Neural cell (in vitro differentiated cells): Measurements from ENCODE around the gene ANKRD44. TPM values are rescaled to one million over a fixed set of nuclear protein-coding genes. Genes with fewer than 3 reads are reported as not detected.

Experiments used
- H2AFZ ChIP-seq: fragments of 200-600, 300-800 bp; sonication (generic), shearing (Covaris generic); 2 replicates; pipeline ENCODE4 v1.6.0; 2014; ENCODE audit warnings: low read depth, mild to moderate bottlenecking, antibody characterized with exemption, low read length, moderate library complexity
- H3F3A ChIP-seq: fragments of 200-600 bp; shearing (Covaris generic); 2 replicates; pipeline ENCODE4 v1.6.1; 2016; ENCODE audit warnings: mild to moderate bottlenecking, moderate library complexity, mixed read lengths, antibody characterized with exemption, low read length; ENCODE audit not compliant: insufficient read depth, poor library complexity, severe bottlenecking
- H3K27ac ChIP-seq: fragments of 200-600, 300-800 bp; sonication (generic), shearing (Covaris generic); 2 replicates; pipeline ENCODE4 v1.5.1; 2014; ENCODE audit warnings: mild to moderate bottlenecking, low read length, moderate library complexity
- H3K27me3 ChIP-seq: fragments of 300-800, 200-600 bp; sonication (generic), shearing (Covaris generic); 2 replicates; pipeline ENCODE4 v1.6.0; 2014; ENCODE audit warnings: mild to moderate bottlenecking, low read depth, low read length, moderate library complexity; ENCODE audit not compliant: insufficient read depth
- H3K36me3 ChIP-seq: fragments of 300-800, 200-600 bp; sonication (generic), shearing (Covaris generic); 2 replicates; pipeline ENCODE4 v1.5.1; 2014; ENCODE audit warnings: mild to moderate bottlenecking, antibody characterized with exemption, low read length, moderate library complexity; ENCODE audit not compliant: insufficient read depth
- H3K4me2 ChIP-seq: fragments of 300-800, 200-600 bp; sonication (generic), shearing (Covaris generic); 2 replicates; pipeline ENCODE4 v1.6.0; 2014; ENCODE audit warnings: mild to moderate bottlenecking, low read length
- H3K4me3 ChIP-seq: fragments of 300-800, 200-600 bp; sonication (generic), shearing (Covaris generic); 2 replicates; pipeline ENCODE4 v1.5.1; 2014; ENCODE audit warnings: mild to moderate bottlenecking, low read length, moderate library complexity
- H3K79me2 ChIP-seq: fragments of 200-600 bp; shearing (Covaris generic); replicated peaks from 2 replicates; pipeline ENCODE4 v1.6.0; 2014; ENCODE audit warnings: mild to moderate bottlenecking, low read length, moderate library complexity; ENCODE audit not compliant: insufficient read depth
- H3K9ac ChIP-seq: fragments of 300-800, 200-600 bp; sonication (generic), shearing (Covaris generic); 2 replicates; pipeline ENCODE4 v1.6.1; 2016; ENCODE audit warnings: mild to moderate bottlenecking, low read length, mixed read lengths
- H3K9me2 ChIP-seq: fragments of 200-600 bp; shearing (Covaris generic); 2 replicates; pipeline ENCODE4 v1.6.1; 2016; ENCODE audit warnings: mild to moderate bottlenecking, low read length, mixed read lengths; ENCODE audit not compliant: insufficient read depth
- H3K9me3 ChIP-seq: fragments of 200-600, 300-800 bp; sonication (generic), shearing (Covaris generic); 2 replicates; pipeline ENCODE4 v1.6.1; 2016; ENCODE audit warnings: mild to moderate bottlenecking, mixed run types, low read length, moderate library complexity, mixed read lengths
- H4K20me1 ChIP-seq: fragments of 200-600 bp; shearing (Covaris generic); 2 replicates; pipeline ENCODE4 v1.6.1; 2016; ENCODE audit warnings: mild to moderate bottlenecking, mixed run types; ENCODE audit not compliant: insufficient read depth
- CTCF ChIP-seq: fragments of 450-650 bp; IDR thresholded peaks from 2 replicates; pipeline ENCODE4 v1.5.1; 2014; ENCODE audit warnings: antibody characterized with exemption, mild to moderate bottlenecking, moderate library complexity; ENCODE audit not compliant: poor library complexity, severe bottlenecking
- EP300 ChIP-seq: fragments of 450-650 bp; conservative IDR thresholded peaks from 2 replicates; pipeline ENCODE4 v1.6.1; 2014; ENCODE audit warnings: antibody characterized with exemption, mild to moderate bottlenecking, moderate library complexity; ENCODE audit not compliant: poor library complexity, severe bottlenecking
- EZH2 ChIP-seq: fragments of 200-600, 300-800 bp; shearing (Covaris generic), sonication (generic); IDR thresholded peaks from 2 replicates; pipeline ENCODE4 v1.6.1; 2014; ENCODE audit warnings: antibody characterized with exemption, low read length, borderline replicate concordance, mild to moderate bottlenecking; ENCODE audit not compliant: insufficient read depth, poor library complexity, severe bottlenecking
- MXI1 ChIP-seq: fragments of 450-650 bp; conservative IDR thresholded peaks from 2 replicates; pipeline ENCODE4 v1.6.1; 2014; ENCODE audit warnings: antibody characterized with exemption, mild to moderate bottlenecking; ENCODE audit not compliant: poor library complexity, severe bottlenecking
- POLR2AphosphoS5 ChIP-seq: IDR thresholded peaks from 2 replicates; pipeline ENCODE4 v1.6.1; 2012
- RAD21 ChIP-seq: fragments of 450-650 bp; conservative IDR thresholded peaks from 2 replicates; pipeline ENCODE4 v1.6.1; 2014; ENCODE audit warnings: antibody characterized with exemption, mild to moderate bottlenecking, moderate library complexity
- REST ChIP-seq: IDR thresholded peaks from 2 replicates; pipeline ENCODE4 v1.6.1; 2012; ENCODE audit warnings: borderline replicate concordance
- SMC3 ChIP-seq: fragments of 450-650 bp; conservative IDR thresholded peaks from 2 replicates; pipeline ENCODE4 v1.6.1; 2014; ENCODE audit warnings: antibody characterized with exemption, mild to moderate bottlenecking, moderate library complexity; ENCODE audit not compliant: poor library complexity
- TAF1 ChIP-seq: IDR thresholded peaks from 2 replicates; pipeline ENCODE4 v1.6.1; 2012; ENCODE audit warnings: low read depth
- polyA plus RNA-seq: library from polyadenylated mRNA; depleted of rRNA; stranded (reverse); fragments of >200 nt; gene quantifications from 2 replicates; pipeline ENCODE4 v1.2.3, GENCODE V29; 2014

ANKRD44 gene
- polyA plus RNA-seq, 1 donor from 2014 or later = 94.3 TPM

- Histone ChIP-seq H3K36me3 (no peaks in the 10 kb centered on the region), H3K27me3 (no peaks in the 10 kb centered on the region), H2AFZ (no peak overlapping the region), H3K4me2 (no peak overlapping the region), H3K9me2 (no peaks in the 10 kb centered on the region), H3K79me2 (no peaks in the 10 kb centered on the region), H3K9me3 (no peaks in the 10 kb centered on the region), H3K4me3 (no peak overlapping the region), H3F3A (no peaks in the 10 kb centered on the region), H3K27ac (no peak overlapping the region), H4K20me1 (no peaks in the 10 kb centered on the region), H3K9ac (no peak overlapping the region)
- TF ChIP-seq SMC3 (no peak), CTCF (no peak), TAF1 (no peak), EP300 (no peak), RAD21 (no peak), POLR2AphosphoS5 (no peak), MXI1 (no peak), REST (no peak), EZH2 (no peak)
Measured at GRCh38 chr2:197136452-197136851, 174.1 kb downstream of the ANKRD44 start.

GRCh38 chr2:197135806-197136205, 174.8 kb downstream of the ANKRD44 start:
- TF ChIP-seq RAD21 (no peak), EZH2 (no peak), EP300 (no peak), TAF1 (no peak), REST (no peak), MXI1 (no peak), POLR2AphosphoS5 (no peak), SMC3 (no peak), CTCF (no peak)
- H3K27ac ChIP-seq = no peak overlapping the region
- H3K9me3 ChIP-seq = no peaks in the 10 kb centered on the region
- no peaks in the 10 kb centered on the region for H3K36me3 ChIP-seq
- no peaks in the 10 kb centered on the region for H4K20me1 ChIP-seq
- H3K9me2 ChIP-seq = no peaks in the 10 kb centered on the region
- no peak overlapping the region for H2AFZ ChIP-seq
- H3K79me2 ChIP-seq = no peaks in the 10 kb centered on the region
- H3K27me3 ChIP-seq = no peaks in the 10 kb centered on the region
- no peak overlapping the region for H3K4me2 ChIP-seq
- no peak overlapping the region for H3K9ac ChIP-seq
- no peaks in the 10 kb centered on the region for H3F3A ChIP-seq
- no peak overlapping the region for H3K4me3 ChIP-seq
